Smooth muscle cell (in vitro differentiated cells): ENCODE measurements around the gene OOSP2. TPM values are rescaled to one million over a fixed set of nuclear protein-coding genes. Genes with fewer than 3 reads are reported as not detected.
"Not testable (repeated sequence)": the region's sequence is repeated elsewhere in the genome, so short reads cannot be mapped to it uniquely, and the experiment has no call there.

ENCODE experiments used
- DNase-seq: peaks from one replicate; lab custom pipeline; 2025; ENCODE audit not compliant: unreplicated experiment; lab: John Stamatoyannopoulos, UW
- H2AFZ ChIP-seq: fragments of 200-600 bp; sonication (generic); 2 replicates; pipeline ENCODE4 v1.6.0; 2016; ENCODE audit warnings: antibody characterized with exemption, low read depth, mild to moderate bottlenecking
- H3F3A ChIP-seq: fragments of 200-600 bp; sonication (generic); 2 replicates; pipeline ENCODE4 v1.6.0; 2017; ENCODE audit warnings: antibody characterized with exemption, low read depth
- H3K27ac ChIP-seq: fragments of 200-600 bp; sonication (generic); 2 replicates; pipeline ENCODE4 v1.5.1; 2016; ENCODE audit warnings: low read depth, mild to moderate bottlenecking
- H3K27me3 ChIP-seq: fragments of 200-600 bp; sonication (generic); 2 replicates; pipeline ENCODE4 v1.6.1; 2016; ENCODE audit warnings: low read depth, mild to moderate bottlenecking
- H3K36me3 ChIP-seq: fragments of 200-600 bp; sonication (generic); 2 replicates; pipeline ENCODE4 v1.5.1; 2016; ENCODE audit warnings: low read depth
- H3K4me1 ChIP-seq: fragments of 200-600 bp; sonication (generic); 2 replicates; pipeline ENCODE4 v1.5.1; 2016; ENCODE audit warnings: low read depth
- H3K4me2 ChIP-seq: fragments of 200-600 bp; sonication (generic); 2 replicates; pipeline ENCODE4 v1.6.0; 2016; ENCODE audit warnings: mild to moderate bottlenecking
- H3K4me3 ChIP-seq: fragments of 200-600 bp; sonication (generic); 2 replicates; pipeline ENCODE4 v1.5.1; 2016; ENCODE audit warnings: mild to moderate bottlenecking
- H3K79me2 ChIP-seq: fragments of 200-600 bp; sonication (generic); 2 replicates; pipeline ENCODE4 v1.6.0; 2016; ENCODE audit warnings: low read depth, mild to moderate bottlenecking
- H3K9ac ChIP-seq: fragments of 200-600 bp; sonication (generic); 2 replicates; pipeline ENCODE4 v1.6.0; 2016; ENCODE audit warnings: low read depth
- H3K9me3 ChIP-seq: fragments of 200-600 bp; sonication (generic); replicated peaks from 2 replicates; pipeline ENCODE4 v1.5.1; 2016; ENCODE audit warnings: low read depth
- H4K20me1 ChIP-seq: fragments of 200-600 bp; sonication (generic); 2 replicates; pipeline ENCODE4 v1.6.0; 2016; ENCODE audit warnings: low read depth
- WGBS: methylation state at CpG from one replicate; pipeline ENCODE4 v1.1.7; 2016; ENCODE audit warnings: low lambda C conversion rate; 5-methylcytosine and 5-hydroxymethylcytosine counted together
- polyA plus RNA-seq: library from polyadenylated mRNA; unstranded; fragments of >200 nt; fragmentation: Nextera tagmentation; extraction: Ambion mirVana; gene quantifications from 2 replicates; pipeline ENCODE4 v1.2.1, GENCODE V29; 2016
- total RNA-seq: library from RNA; depleted of rRNA; stranded (reverse); fragments of >200 nt; gene quantifications from 2 replicates; pipeline ENCODE4 v1.2.3, GENCODE V29; 2014
- TF ChIP-seq, protein P1 (sequence below): fragments of 200-600 bp; sonication (generic); IDR thresholded peaks from 2 replicates; pipeline ENCODE4 v1.5.1; 2017; ENCODE audit warnings: borderline replicate concordance, mild to moderate bottlenecking, antibody characterized with exemption; ENCODE audit not compliant: insufficient read depth, poor library complexity, severe bottlenecking

Gene OOSP2
- total and polyA plus RNA-seq, 2 experiments from 2014 or later, result not detected

DNA sequence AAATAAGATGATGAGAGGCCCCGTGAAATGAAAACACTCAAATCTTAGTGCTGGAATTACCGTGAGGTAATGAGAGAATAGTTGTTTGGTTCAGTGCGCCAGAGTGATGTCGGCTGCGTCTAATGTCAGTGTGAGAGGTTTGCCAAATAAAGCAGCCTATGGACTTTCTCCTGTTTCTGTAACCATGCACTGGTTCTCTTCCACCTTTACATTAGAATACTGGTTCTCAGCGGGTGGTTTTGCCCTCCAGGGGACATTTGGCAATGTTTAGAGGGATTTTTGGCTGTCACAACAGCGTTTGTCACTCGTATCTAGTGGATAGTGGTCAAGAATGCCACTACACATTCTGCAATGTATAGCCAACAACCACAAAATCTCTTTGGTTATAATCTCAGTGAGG is 22.2 kb upstream of the OOSP2 start:
- Histone ChIP-seq H3K36me3 (no peaks in the 10 kb centered on the region), H3K9ac (no peak overlapping the region), H3K79me2 (no peaks in the 10 kb centered on the region), H3K27ac (no peak overlapping the region), H2AFZ (no peak overlapping the region), H3K4me2 (no peak overlapping the region), H3K4me3 (no peak overlapping the region), H3F3A (no peaks in the 10 kb centered on the region), H3K27me3 (no peaks in the 10 kb centered on the region), H3K4me1 (no peaks in the 10 kb centered on the region), H4K20me1 (no peaks in the 10 kb centered on the region), H3K9me3 (no peaks in the 10 kb centered on the region)
- TF ChIP-seq, protein P1, sequence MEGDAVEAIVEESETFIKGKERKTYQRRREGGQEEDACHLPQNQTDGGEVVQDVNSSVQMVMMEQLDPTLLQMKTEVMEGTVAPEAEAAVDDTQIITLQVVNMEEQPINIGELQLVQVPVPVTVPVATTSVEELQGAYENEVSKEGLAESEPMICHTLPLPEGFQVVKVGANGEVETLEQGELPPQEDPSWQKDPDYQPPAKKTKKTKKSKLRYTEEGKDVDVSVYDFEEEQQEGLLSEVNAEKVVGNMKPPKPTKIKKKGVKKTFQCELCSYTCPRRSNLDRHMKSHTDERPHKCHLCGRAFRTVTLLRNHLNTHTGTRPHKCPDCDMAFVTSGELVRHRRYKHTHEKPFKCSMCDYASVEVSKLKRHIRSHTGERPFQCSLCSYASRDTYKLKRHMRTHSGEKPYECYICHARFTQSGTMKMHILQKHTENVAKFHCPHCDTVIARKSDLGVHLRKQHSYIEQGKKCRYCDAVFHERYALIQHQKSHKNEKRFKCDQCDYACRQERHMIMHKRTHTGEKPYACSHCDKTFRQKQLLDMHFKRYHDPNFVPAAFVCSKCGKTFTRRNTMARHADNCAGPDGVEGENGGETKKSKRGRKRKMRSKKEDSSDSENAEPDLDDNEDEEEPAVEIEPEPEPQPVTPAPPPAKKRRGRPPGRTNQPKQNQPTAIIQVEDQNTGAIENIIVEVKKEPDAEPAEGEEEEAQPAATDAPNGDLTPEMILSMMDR, result no peak
- no peak for DNase-seq
- 60% methylated on average over 8 of the region's 8 CpGs for WGBS

DNA sequence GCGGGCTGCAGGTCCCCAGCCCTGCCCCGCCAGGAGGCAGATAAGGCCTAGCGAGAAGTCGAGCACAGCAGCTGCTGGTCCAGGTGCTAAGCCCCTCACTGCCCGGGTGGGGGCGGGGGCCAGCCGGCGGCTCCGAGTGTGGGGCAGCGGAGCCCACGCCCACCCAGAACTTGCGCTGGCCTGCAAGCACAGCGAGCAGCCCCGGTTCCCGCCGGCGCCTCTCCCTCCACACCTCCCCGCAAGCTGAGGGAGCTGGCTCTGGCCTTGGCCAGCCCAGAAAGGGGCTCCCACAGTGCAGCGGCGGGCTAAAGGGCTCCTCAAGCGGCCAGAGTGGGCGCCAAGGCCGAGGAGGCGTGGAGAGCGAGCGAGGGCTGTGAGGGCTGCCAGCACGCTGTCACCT is 19.8 kb upstream of the OOSP2 start:
- not testable (repeated sequence) for H3K4me2 ChIP-seq, H2AFZ ChIP-seq, H3K27me3 ChIP-seq, H3F3A ChIP-seq, H3K27ac ChIP-seq, H3K36me3 ChIP-seq, DNase-seq, H3K9ac ChIP-seq, H3K79me2 ChIP-seq, H3K4me1 ChIP-seq, H3K9me3 ChIP-seq, H3K4me3 ChIP-seq, H4K20me1 ChIP-seq
- WGBS, result 91% methylated on average over 18 of the region's 27 CpGs

DNA sequence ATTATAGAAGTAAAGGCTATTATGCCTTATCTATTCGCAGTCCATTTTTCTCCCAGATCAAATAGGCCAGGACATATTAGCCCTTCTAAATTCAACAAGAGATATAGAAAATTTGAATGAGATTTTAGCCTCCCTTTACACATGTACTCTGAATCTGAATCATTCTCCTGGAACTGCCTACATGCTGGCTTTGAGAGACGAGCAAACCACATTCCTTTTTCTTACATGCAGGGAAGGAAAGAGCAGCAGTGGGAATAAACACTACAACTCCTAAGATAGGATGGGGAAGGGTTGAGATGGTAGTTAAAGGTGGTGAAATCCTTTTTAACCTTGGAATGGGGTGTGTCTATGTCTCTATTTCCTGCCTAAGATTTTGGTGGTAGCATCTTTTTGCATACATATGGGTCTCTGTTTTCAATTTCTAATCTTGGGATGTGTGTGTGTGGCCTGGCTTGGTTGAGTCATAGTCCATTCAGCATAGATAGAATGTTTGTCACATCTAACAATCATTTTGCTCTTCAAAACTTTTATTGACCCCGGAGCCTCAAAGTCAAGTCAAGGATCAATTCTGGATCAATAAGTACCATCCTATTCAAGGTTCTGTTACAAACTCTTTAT is 11.1 kb upstream of the OOSP2 start:
- DNase-seq, result no peak
- H3K4me1 ChIP-seq, result no peaks in the 10 kb centered on the region
- WGBS, result 72% methylated on average over 3 of the region's 3 CpGs

DNA sequence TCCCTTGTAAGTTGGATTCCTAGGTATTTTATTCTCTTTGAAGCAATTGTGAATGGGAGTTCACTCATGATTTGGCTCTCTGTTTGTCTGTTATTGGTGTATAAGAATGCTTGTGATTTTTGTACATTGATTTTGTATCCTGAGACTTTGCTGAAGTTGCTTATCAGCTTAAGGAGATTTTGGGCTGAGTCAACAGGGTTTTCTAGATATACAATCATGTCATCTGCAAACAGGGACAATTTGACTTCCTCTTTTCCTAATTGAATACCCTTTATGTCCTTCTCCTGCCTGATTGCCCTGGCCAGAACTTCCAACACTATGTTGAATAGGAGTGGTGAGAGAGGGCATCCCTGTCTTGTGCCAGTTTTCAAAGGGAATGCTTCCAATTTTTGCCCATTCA is 10.2 kb downstream of the OOSP2 start:
- H3K27ac ChIP-seq, H2AFZ ChIP-seq, H3K4me2 ChIP-seq, DNase-seq, H4K20me1 ChIP-seq, H3K4me1 ChIP-seq, H3K79me2 ChIP-seq, H3K27me3 ChIP-seq, H3K9me3 ChIP-seq, H3F3A ChIP-seq, H3K4me3 ChIP-seq, H3K9ac ChIP-seq, H3K36me3 ChIP-seq: not testable (repeated sequence)

More for the DNA sequence above, 11.1 kb upstream of the OOSP2 start:
- Histone ChIP-seq H3K4me2 (no peak overlapping the region), H4K20me1 (no peaks in the 10 kb centered on the region), H3K27ac (no peak overlapping the region), H3K9me3 (no peaks in the 10 kb centered on the region), H3F3A (no peaks in the 10 kb centered on the region), H2AFZ (no peak overlapping the region), H3K4me3 (no peak overlapping the region), H3K27me3 (no peaks in the 10 kb centered on the region), H3K9ac (no peak overlapping the region), H3K79me2 (no peaks in the 10 kb centered on the region), H3K36me3 (no peaks in the 10 kb centered on the region)
- TF ChIP-seq, protein P1, result no peak

DNA sequence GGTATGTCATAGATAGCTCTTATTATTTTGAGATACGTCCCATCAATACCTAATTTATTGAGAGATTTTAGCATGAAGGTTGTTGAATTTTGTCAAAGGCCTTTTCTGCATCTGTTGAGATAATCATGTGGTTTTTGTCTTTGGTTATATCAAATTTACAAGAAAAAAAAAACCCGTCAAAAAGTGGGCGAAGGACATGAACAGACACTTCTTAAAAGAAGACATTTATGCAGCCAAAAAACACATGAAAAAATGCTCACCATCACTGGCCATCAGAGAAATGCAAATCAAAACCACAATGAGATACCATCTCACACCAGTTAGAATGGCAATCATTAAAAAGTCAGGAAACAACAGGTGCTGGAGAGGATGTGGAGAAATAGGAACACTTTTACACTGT is 10.6 kb downstream of the OOSP2 start:
- not testable (repeated sequence) for H3K4me1 ChIP-seq, H3F3A ChIP-seq, H3K9me3 ChIP-seq, H3K9ac ChIP-seq, H3K4me2 ChIP-seq, H2AFZ ChIP-seq, H3K4me3 ChIP-seq, H3K27ac ChIP-seq, H3K36me3 ChIP-seq, H3K27me3 ChIP-seq, H3K79me2 ChIP-seq, DNase-seq, H4K20me1 ChIP-seq
- WGBS, result 79% methylated on average over 3 of the region's 3 CpGs
